ENCODE data around the gene SERPINB7. TPM values are rescaled to one million over a fixed set of nuclear protein-coding genes. Genes with fewer than 3 reads are reported as not detected.
"Not testable (repeated sequence)": the region's sequence is repeated elsewhere in the genome, so short reads cannot be mapped to it uniquely, and the experiment has no call there.

The SERPINB7 gene
- total and polyA plus RNA-seq, 2 experiments from 2014 or later, result 12.2 to 13.8 TPM

- Histone ChIP-seq H3K9me3 (ENCODE audit: low read depth) (no peaks in the 10 kb centered on the region), H3K79me2 (ENCODE audit: insufficient read depth) (no peaks in the 10 kb centered on the region), H3K4me1 (ENCODE audit: insufficient read depth) (peaks cover 5% of the 10 kb centered on the region; the same call in 1 of the 2 replicates), H3K27ac (no peak overlapping the region), H3K36me3 (ENCODE audit: low read depth) (no peaks in the 10 kb centered on the region), H3K4me2 (ENCODE audit: unreplicated experiment) (no peak overlapping the region), H3K4me3 (no peak overlapping the region), H3K9me2 (ENCODE audit: insufficient read depth) (no peaks in the 10 kb centered on the region), H4K20me1 (ENCODE audit: insufficient read depth) (no peaks in the 10 kb centered on the region), H3K27me3 (replicated peaks; ENCODE audit: insufficient read depth) (no peaks in the 10 kb centered on the region), H3K9ac (no peak overlapping the region), H2AFZ (no peak overlapping the region), H3F3A (ENCODE audit: insufficient read depth) (no peaks in the 10 kb centered on the region)
- TF ChIP-seq EZH2phosphoT487 (IDR thresholded peaks at IDR 0.05; ENCODE audit: insufficient read depth, low read depth), result no peak
- WGBS, 2 experiments (ENCODE audit: low coverage in 1 of 2, low lambda C conversion rate in 2 of 2, missing lambda C conversion rate in 2 of 2), result 89 to 97% methylated on average over 2 of the region's 2 CpGs
- in situ Hi-C loops (cut with MboI), result no loop called here
- DNase-seq, result no peak
Measured at GRCh38 chr18:63752636-63753035, 22.6 kb upstream of the SERPINB7 start.

GRCh38 chr18:63753676-63754075 lies 21.5 kb upstream of the SERPINB7 start:
- Histone ChIP-seq H4K20me1 (ENCODE audit: insufficient read depth) (no peaks in the 10 kb centered on the region), H3K9me3 (ENCODE audit: low read depth) (no peaks in the 10 kb centered on the region), H3K9me2 (ENCODE audit: insufficient read depth) (no peaks in the 10 kb centered on the region), H3K79me2 (ENCODE audit: insufficient read depth) (no peaks in the 10 kb centered on the region), H3K4me1 (ENCODE audit: insufficient read depth) (peaks cover 5% of the 10 kb centered on the region; the same call in 1 of the 2 replicates), H3K4me3 (no peak overlapping the region), H3K4me2 (ENCODE audit: unreplicated experiment) (no peak overlapping the region), H3K27me3 (replicated peaks; ENCODE audit: insufficient read depth) (no peaks in the 10 kb centered on the region), H3K27ac (no peak overlapping the region), H2AFZ (no peak overlapping the region), H3F3A (ENCODE audit: insufficient read depth) (no peaks in the 10 kb centered on the region), H3K9ac (no peak overlapping the region), H3K36me3 (ENCODE audit: low read depth) (no peaks in the 10 kb centered on the region)
- no peak for DNase-seq
- in situ Hi-C loops (cut with MboI), result no loop called here
- TF ChIP-seq EZH2phosphoT487 (IDR thresholded peaks at IDR 0.05; ENCODE audit: insufficient read depth, low read depth) (no peak), EZH2 (IDR thresholded peaks at IDR 0.05; ENCODE audit: insufficient read depth, poor library complexity, severe bottlenecking) (no peak)

- Histone ChIP-seq H3K27ac (no peak overlapping the region), H3K36me3 (ENCODE audit: low read depth) (no peaks in the 10 kb centered on the region), H3K4me2 (ENCODE audit: unreplicated experiment) (no peak overlapping the region), H2AFZ (no peak overlapping the region), H3K27me3 (replicated peaks; ENCODE audit: insufficient read depth) (no peaks in the 10 kb centered on the region), H3K9me3 (ENCODE audit: low read depth) (no peaks in the 10 kb centered on the region), H3K79me2 (ENCODE audit: insufficient read depth) (no peaks in the 10 kb centered on the region), H3F3A (ENCODE audit: insufficient read depth) (peaks cover 9% of the 10 kb centered on the region), H3K9me2 (ENCODE audit: insufficient read depth) (no peaks in the 10 kb centered on the region), H4K20me1 (ENCODE audit: insufficient read depth) (no peaks in the 10 kb centered on the region), H3K9ac (no peak overlapping the region), H3K4me3 (no peak overlapping the region), H3K4me1 (ENCODE audit: insufficient read depth) (peaks cover 12% of the 10 kb centered on the region)
- in situ Hi-C loops (cut with MboI), result no loop called here
- no peak for DNase-seq
- TF ChIP-seq EZH2phosphoT487 (IDR thresholded peaks at IDR 0.05; ENCODE audit: insufficient read depth, low read depth), result no peak
- no peak for TF ChIP-seq EZH2 (IDR thresholded peaks at IDR 0.05; ENCODE audit: insufficient read depth, poor library complexity, severe bottlenecking)
Measured at GRCh38 chr18:63757541-63757940, 17.7 kb upstream of the SERPINB7 start.

GRCh38 chr18:63758615-63759240 lies 16.5 kb upstream of the SERPINB7 start:
- Histone ChIP-seq H4K20me1 (ENCODE audit: insufficient read depth) (no peaks in the 10 kb centered on the region), H3K4me2 (ENCODE audit: unreplicated experiment) (no peak overlapping the region), H3K4me3 (no peak overlapping the region), H3K9me3 (ENCODE audit: low read depth) (no peaks in the 10 kb centered on the region), H3F3A (ENCODE audit: insufficient read depth) (peaks cover 18% of the 10 kb centered on the region), H3K27me3 (replicated peaks; ENCODE audit: insufficient read depth) (no peaks in the 10 kb centered on the region), H3K36me3 (ENCODE audit: low read depth) (no peaks in the 10 kb centered on the region), H2AFZ (no peak overlapping the region), H3K27ac (no peak overlapping the region), H3K9me2 (ENCODE audit: insufficient read depth) (no peaks in the 10 kb centered on the region), H3K79me2 (ENCODE audit: insufficient read depth) (no peaks in the 10 kb centered on the region), H3K9ac (no peak overlapping the region), H3K4me1 (ENCODE audit: insufficient read depth) (peaks cover 20% of the 10 kb centered on the region)
- in situ Hi-C loops (cut with MboI), result no loop called here
- DNase-seq, result no peak
- TF ChIP-seq EZH2phosphoT487 (IDR thresholded peaks at IDR 0.05; ENCODE audit: insufficient read depth, low read depth) (no peak), EZH2 (IDR thresholded peaks at IDR 0.05; ENCODE audit: insufficient read depth, poor library complexity, severe bottlenecking) (no peak)
- 92 to 98% methylated on average over 3 of the region's 3 CpGs for WGBS, 2 experiments (ENCODE audit: low coverage in 1 of 2, low lambda C conversion rate in 2 of 2, missing lambda C conversion rate in 2 of 2)

- Histone ChIP-seq H3K4me1 (ENCODE audit: insufficient read depth) (peaks cover 27% of the 10 kb centered on the region), H3F3A (ENCODE audit: insufficient read depth) (peaks cover 27% of the 10 kb centered on the region)
- H3K4me2 ChIP-seq (ENCODE audit: unreplicated experiment); H3K9me2 ChIP-seq (ENCODE audit: insufficient read depth); H4K20me1 ChIP-seq (ENCODE audit: insufficient read depth); H3K4me3 ChIP-seq; H3K9ac ChIP-seq; H3K79me2 ChIP-seq (ENCODE audit: insufficient read depth); H3K27ac ChIP-seq; H3K9me3 ChIP-seq (ENCODE audit: low read depth); H2AFZ ChIP-seq; DNase-seq; H3K36me3 ChIP-seq (ENCODE audit: low read depth); H3K27me3 ChIP-seq (replicated peaks; ENCODE audit: insufficient read depth); in situ Hi-C loops (cut with MboI): not testable (repeated sequence)
- 79 to 80% methylated on average over 2 of the region's 2 CpGs for WGBS, 2 experiments (ENCODE audit: low coverage in 1 of 2, low lambda C conversion rate in 2 of 2, missing lambda C conversion rate in 2 of 2)
Measured at GRCh38 chr18:63759786-63760185, 15.4 kb upstream of the SERPINB7 start.
